HepG2 (cell line): ENCODE measurements around the gene HAT1.

Source experiments
- ATF7 ChIP-seq, 2 experiments: fragments of 450-650 bp in 1 of 2; sonication (generic) in 1 of 2; formaldehyde crosslinking in 1 of 2; IDR thresholded peaks; 2 replicates each; pipeline versions ENCODE4 v1.4.0 to v1.6.1; 2016 to 2020; ENCODE audit warnings: antibody characterized with exemption in 1 of 2, mild to moderate bottlenecking in 1 of 2, missing genetic modification reagents in 1 of 2
- SRY ChIP-seq: sonication (generic); formaldehyde crosslinking; IDR thresholded peaks from 2 replicates; pipeline ENCODE4 v1.8.0; 2022; ENCODE audit warnings: mild to moderate bottlenecking, missing genetic modification reagents
- TF ChIP-seq, protein P1 (sequence below): sonication (generic); formaldehyde crosslinking; IDR thresholded peaks from 2 replicates; pipeline ENCODE4 v1.5.0; 2020; ENCODE audit warnings: missing genetic modification reagents

DNA sequence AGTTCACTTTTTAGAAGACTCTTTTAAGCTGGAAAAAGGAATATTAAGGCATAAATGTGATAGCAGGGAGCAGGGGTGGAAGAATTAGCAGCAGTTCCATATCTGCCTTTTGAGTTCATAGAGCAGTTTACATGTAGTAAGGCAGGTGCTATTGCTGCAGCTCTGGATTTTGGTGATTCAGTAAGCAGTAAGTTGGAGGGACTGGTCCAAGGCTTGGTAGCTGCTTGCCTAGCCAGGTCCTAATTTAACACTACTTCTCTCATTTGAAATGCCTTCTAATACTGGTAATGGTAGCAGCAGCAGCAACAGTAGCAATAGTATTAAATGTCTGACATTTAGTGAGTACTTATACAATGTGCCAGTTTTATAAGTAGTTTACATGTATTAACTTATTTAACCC, 30.0 kb downstream of the HAT1 start:
- TF ChIP-seq, protein P1, sequence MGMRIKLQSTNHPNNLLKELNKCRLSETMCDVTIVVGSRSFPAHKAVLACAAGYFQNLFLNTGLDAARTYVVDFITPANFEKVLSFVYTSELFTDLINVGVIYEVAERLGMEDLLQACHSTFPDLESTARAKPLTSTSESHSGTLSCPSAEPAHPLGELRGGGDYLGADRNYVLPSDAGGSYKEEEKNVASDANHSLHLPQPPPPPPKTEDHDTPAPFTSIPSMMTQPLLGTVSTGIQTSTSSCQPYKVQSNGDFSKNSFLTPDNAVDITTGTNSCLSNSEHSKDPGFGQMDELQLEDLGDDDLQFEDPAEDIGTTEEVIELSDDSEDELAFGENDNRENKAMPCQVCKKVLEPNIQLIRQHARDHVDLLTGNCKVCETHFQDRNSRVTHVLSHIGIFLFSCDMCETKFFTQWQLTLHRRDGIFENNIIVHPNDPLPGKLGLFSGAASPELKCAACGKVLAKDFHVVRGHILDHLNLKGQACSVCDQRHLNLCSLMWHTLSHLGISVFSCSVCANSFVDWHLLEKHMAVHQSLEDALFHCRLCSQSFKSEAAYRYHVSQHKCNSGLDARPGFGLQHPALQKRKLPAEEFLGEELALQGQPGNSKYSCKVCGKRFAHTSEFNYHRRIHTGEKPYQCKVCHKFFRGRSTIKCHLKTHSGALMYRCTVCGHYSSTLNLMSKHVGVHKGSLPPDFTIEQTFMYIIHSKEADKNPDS (CRISPR knock-in tag): no peak
- TF ChIP-seq ATF7 (IDR thresholded peaks at IDR 0.05): no peak
- TF ChIP-seq ATF7 (CRISPR knock-in tag; IDR thresholded peaks at IDR 0.05): no peak
- TF ChIP-seq SRY: no peak
